Stimulated activated CD4-positive, alpha-beta T cell treated with anti-CD3 and anti-CD28 coated beads, Interleukin-12 subunit alpha, Interleukin-12 subunit beta, amount 100 ng/mL, for 4 hours (primary cell): ENCODE measurements around the gene TMEM26.
"Not testable (repeated sequence)": the region's sequence is repeated elsewhere in the genome, so short reads cannot be mapped to it uniquely, and the experiment has no call there.

Experiments
- DNase-seq: peaks from one replicate; pipeline ENCODE4 v3.0.0-alpha.2; 2020

TMEM26 gene

DNA sequence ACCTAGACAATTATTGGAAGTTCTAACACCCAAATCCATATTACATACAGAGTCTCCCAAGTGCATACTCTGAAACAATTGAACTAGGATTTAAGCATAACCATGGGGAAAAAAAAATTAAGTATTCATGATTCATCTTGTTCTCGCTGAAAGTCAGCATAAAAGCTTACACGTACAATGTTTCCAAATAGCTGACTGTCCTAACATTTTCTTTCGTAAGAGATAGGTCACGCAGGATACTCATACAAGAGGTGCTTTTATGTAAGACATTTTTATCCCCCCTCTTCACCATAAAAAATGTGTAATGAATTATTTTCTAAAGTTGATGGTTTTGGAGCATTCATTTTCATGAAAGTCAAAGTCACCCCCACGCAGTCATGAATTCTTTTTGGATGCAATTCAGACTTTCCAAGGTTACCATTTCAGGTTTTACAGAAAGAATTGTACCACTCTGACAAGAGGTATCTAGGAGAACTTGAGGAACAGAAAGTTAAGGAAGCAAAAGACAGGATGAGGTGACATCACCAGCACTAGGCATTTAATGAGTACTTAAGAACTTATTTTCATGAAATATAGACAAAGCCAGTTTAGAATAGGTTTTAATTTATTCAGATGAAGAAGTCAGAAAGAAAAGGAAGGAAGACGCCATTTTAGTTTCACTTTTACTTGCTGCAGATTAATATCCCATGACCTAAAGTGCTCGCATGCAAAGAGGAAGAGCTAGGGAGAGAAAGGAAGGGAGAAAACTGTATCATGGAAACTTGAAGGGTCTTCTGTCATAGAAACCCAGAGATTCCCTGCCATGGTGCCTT, 55.8 kb downstream of the TMEM26 start:
- DNase-seq, result no peak

GRCh38 chr10:61391281-61391680, 61.9 kb downstream of the TMEM26 start:
- DNase-seq, result no peak

GRCh38 chr10:61390851-61391250, 62.3 kb downstream of the TMEM26 start:
- no peak for DNase-seq

GRCh38 chr10:61389887-61390286, 63.3 kb downstream of the TMEM26 start:
- DNase-seq, result no peak

GRCh38 chr10:61388986-61389385, 64.2 kb downstream of the TMEM26 start:
- not testable (repeated sequence) for DNase-seq

- no peak for DNase-seq
Observed at GRCh38 chr10:61385231-61386001, 67.8 kb downstream of the TMEM26 start.

DNA sequence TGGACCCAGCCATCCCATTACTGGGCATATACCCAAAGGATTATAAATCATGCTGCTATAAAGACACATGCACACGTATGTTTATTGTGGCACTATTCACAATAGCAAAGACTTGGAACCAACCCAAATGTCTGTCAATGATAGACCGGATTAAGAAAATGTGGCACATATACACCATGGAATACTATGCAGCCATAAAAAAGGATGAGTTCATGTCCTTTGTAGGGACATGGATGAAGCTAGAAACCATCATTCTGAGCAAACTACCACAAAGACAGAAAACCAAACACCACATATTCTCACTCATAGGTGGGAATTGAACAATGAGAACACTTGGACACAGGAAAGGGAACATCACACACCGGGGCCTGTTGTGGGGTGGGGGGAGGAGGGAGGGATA, 72.0 kb downstream of the TMEM26 start:
- DNase-seq, result not testable (repeated sequence)

DNA sequence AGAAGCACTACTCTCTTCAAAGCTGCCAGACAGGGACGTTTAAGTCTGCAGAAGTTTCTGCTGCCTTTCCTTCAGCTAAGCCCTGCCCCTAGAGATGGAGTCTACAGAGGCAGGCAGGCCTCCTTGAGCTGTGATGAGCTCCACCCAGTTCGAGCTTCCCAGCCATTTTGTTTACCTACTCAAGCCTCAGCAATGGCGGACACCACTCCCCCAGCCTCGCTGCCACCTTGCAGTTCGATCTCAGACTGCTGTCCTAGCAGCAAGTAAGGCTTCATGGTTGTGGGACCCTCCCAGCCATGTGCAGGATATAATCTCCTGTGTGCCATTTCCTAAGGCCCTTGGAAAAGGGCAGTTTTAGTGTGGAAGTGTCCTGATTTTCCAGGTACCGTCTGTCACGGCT, 74.3 kb downstream of the TMEM26 start:
- no peak for DNase-seq

DNA sequence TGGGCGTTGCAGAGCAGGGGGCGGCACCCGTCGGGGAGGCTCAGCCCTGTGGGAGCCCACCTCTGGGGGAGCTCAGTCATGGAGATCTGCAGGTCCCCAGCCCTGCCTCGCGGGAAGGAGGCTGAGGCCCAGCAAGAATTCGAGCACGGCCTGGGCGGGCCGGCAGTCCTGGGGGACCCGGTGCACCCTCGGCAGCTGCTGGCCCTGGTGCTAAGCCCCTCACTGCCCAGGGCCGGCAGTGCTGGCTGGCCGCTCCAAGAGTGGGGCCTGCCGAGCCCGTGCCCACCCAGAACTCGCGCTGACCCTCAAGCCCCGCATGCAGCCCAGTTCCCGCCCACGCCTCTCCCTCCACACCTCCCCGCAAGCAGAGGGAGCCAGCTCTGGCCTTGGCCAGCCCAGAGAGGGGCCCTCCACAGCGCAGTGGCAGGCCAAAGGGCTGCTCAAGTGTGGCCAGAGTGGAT, 76.2 kb downstream of the TMEM26 start:
- DNase-seq, result no peak

DNA sequence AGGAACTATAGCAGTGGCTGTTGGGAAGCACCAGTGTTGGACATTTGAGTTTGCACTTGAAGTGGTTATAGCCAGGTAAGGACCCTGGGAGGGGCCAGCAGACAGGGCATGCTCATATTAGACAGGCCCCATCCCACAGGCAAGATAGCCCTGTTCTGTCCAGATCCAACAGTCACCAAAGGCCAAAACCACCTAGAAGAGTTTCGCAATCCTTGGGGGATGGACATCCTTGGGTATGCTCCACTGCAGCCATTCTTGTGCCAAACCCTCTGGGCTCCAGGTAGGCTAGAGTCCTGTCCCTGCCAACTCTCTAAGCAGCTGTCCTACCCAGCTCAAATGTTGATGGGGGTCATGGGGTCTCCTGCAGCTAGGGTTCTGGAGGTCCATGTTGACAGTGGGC, 76.8 kb downstream of the TMEM26 start:
- DNase-seq, result no peak

GRCh38 chr10:61366365-61366764, 86.8 kb downstream of the TMEM26 start:
- DNase-seq, result no peak

- DNase-seq, result no peak
Observed at GRCh38 chr10:61364619-61365018, 88.6 kb downstream of the TMEM26 start.

GRCh38 chr10:61363006-61363405, 90.2 kb downstream of the TMEM26 start:
- no peak for DNase-seq

- DNase-seq, result no peak
Observed at GRCh38 chr10:61359452-61359851, 93.7 kb downstream of the TMEM26 start.

DNA sequence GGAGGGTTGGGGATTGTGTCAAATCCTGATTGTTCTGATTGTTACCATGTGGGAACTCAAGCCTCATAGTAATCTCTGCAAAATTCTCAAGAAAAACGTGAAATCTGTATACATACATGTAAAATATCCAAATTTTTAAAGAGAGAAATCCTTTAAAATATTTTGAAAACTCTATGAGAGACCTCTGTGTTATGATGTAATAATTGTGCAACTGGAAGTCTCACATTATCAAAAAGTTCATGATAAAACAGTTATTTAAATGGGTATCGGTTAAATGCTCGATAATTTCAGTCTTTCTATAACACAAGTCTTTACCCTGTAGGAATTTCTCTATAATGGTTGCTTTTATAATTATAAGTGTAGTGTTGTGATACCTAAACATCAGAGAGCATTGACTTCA, 95.5 kb downstream of the TMEM26 start:
- DNase-seq, result no peak
